Occipital lobe (tissue), 2 donors: Measurements from ENCODE around the gene MCCC1. TPM values are rescaled to one million over a fixed set of nuclear protein-coding genes. Genes with fewer than 3 reads are reported as not detected.

ENCODE experiments used
- DNase-seq: peaks from one replicate; lab custom pipeline; 2025; lab: John Stamatoyannopoulos, UW
- total RNA-seq: library from RNA; depleted of rRNA; stranded (reverse); fragments of >200 nt; gene quantifications from one replicate; pipeline ENCODE4 v1.2.3, GENCODE V29; 2014

The MCCC1 gene
- total RNA-seq, 1 donor from 2014 or later = 37.1 TPM

DNA sequence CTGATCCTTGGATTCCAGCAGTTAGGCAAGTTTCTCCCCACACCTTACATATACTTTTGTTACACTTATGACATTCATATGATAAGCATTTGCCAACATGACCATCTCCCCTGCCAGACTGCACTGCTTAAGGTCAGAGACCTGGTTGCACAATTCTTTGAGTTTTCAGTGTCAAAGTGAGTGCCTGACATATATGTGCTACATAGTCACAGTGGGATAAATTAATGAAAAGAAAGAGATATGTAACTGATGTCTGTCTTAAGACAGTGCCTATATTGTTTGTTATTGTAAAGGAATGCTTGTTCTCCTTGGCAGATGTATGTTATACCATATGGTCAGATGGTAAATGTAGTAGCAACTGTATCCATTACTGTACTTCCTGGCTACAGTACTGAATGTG, 115.4 kb downstream of the MCCC1 start:
- DNase-seq = no peak

DNA sequence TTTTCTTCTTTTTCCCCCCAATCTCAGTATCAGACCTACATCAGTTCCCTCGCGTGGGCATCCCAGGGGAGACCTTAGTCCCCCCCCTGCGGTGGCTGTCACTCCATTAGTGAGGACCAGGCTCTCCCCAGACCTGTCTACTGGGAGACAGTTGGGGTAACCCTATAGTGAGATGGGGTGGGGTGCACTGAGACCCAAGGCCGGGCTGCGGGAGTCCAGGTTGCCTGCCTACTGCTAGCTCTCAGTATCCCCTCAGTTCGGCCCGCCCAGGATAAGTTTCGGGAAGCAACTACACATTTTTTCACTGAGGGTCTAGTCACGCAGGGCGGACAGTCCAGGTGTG, 118.3 kb downstream of the MCCC1 start:
- DNase-seq = no peak

DNA sequence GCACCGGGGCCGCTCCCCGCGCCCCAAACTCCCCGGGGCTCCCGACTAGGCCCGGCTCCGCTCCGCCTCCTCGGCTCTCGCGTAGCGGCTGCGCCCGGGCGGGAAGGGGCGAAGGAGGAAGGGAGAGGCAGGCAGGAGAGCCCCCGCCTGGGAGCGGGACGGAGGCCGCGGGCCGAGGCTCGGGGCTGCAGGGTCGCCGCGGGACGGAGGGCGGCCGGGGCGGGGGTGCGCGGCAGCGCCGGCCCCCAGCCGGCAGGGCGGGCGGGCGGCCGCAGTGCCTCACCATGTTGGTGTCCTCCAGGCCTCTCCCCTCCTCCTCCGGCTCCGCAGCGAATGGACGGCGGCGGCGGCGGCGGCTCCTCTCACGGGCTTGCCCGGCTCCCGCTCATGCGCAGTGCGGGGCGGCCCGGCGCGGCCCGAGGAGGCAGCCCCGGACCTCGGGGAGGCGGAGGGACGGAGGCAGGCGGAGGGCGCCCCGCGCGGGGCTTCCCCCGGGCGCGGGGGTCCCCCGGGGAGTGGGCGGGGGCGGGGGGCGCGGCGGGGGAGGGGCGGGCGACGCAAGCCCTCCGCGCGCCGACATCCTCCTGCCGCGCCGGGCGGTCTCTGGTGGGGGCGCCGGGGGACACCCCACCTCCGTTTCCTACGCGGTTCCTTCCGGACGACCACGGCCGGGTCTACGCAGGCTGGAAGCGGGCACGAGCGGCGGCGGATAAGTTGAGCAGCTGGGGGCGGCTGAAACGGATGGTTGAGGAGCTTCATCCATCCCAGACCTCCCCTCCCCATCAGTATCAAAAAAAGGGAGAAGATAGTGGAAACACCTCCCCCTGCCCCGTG, 118.9 kb downstream of the MCCC1 start, which contains the start of gene DCUN1D1:
TSS of gene DCUN1D1 (minus strand) at position 335 of the 834 bp plus-strand sequence. CDS start at position 286, 49 bp downstream.
- DNase-seq = peak; percentile 85

DNA sequence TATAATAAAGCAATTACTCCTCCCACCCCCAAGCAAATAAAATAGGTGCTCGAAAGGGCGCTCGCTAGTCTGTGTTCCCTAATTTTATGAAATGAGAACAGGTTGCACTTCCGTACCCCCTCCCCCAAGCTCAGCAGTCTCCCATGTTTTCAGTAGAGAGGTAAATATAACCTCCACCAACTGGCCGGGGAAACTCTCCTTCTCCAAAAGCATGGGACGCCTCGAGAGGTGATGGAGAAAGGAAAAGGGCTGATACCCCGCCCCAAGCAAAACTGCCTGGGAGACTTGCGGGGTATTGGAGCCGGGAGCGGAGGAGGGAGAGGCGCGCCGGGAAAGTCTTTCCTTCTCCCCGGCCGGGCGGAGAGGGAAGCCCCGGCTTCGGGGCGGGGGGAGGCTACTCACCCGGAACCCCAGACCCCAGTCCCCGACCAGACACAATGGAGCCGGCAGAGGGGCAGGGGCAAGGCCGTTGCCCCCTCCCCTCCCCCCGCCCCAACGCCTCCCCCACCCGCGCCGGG, 119.6 kb downstream of the MCCC1 start:
- no peak for DNase-seq

DNA sequence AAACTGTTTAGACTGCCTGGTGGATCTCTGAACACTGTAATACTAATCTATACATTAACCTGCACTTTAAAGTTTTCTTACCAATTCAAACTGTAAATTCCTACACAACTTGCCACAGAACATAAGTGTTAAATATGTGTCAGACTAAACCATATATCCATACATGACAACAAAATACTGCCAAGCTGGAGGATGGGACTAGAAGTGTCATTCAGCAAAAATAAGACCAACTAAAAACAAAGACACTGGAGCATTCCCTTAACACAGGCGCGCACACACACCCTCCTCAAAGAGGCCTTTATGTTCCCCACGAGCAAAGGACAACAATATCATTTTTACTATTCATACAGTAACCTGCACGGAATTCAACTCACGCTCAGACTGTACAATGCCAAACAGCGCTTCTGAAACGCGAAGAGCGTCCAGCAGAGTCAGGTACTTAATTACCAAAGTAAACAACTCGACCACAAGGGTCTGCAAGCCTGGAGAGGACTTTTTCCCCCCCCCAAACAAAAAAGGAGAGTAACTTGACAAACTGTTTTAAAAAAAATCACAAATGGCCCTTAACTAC, 120.1 kb downstream of the MCCC1 start:
- DNase-seq = no peak

DNA sequence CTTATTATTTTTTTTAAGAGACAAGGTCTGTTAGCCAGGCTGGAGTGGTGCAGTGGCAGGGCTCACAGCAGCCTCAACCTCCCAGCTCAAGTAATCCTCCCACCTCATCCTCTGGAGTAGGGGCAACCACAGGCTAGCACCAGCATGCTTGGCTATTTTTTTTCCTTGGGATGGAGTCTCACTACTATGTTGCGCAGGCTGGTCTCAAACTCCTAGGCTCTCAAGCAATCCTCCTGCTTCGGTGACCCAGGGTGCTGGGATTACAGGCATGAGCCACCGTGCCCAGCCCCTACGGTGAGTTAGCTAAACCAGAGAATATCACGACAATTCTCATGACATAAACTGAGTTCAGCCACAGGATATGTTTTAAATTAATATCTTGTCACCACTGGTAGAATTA, 120.9 kb downstream of the MCCC1 start:
- DNase-seq = no peak

DNA sequence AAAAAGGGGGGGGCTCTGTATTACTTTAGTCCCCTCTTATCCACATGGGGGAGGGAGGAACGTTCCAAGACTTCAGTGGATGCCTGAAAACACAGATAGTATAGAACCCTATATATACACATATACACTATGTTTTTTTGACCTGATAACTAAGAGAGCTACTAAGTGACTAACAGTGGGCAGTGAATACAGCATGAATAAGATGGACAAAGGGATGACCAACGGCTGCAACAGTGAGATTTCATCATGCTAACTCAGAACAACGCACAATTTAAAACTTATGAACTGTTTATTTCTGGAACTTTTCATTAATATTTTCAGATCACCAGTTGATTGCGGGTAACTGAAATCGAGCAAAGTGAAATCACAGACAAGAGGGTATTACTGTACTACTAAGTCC, 126.2 kb downstream of the MCCC1 start:
- DNase-seq = no peak

DNA sequence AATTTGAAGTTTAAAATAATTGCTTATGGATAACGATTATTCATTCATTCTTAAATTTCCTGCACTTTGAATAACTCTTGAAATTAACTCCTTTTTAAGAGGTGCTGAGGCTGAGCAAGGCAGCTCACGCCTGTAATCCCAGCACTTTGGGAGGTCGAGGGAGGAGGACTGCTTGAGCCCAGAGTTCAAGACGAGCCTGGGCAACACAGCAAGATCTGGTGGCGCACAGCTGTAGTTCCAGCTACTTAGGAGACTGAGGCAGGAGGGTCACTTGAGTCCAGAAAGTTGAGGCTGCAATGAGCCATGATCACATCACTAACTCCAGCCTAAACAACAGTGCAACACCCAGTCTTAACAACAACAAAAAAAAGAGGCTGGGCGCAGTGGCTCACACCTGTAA, 126.9 kb downstream of the MCCC1 start:
- no peak for DNase-seq

DNA sequence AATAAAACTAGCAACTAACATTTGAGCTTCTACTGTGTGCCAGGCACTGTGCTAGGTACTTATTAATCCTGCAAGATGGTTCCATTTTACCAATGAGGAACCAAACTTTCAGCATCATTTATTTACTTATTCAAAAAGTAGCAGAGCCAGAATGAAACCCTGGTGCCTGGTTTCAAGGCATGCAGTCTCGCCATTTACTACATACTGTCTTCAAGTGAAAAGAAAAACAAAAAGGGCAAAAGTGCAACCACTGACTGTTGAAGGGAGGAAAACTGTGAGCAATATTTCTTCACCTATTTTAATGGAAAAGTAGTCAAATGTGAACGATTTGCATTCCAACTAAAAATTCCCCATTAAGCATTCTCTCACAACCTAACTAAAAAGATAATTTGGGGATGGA, 127.7 kb downstream of the MCCC1 start:
- no peak for DNase-seq

DNA sequence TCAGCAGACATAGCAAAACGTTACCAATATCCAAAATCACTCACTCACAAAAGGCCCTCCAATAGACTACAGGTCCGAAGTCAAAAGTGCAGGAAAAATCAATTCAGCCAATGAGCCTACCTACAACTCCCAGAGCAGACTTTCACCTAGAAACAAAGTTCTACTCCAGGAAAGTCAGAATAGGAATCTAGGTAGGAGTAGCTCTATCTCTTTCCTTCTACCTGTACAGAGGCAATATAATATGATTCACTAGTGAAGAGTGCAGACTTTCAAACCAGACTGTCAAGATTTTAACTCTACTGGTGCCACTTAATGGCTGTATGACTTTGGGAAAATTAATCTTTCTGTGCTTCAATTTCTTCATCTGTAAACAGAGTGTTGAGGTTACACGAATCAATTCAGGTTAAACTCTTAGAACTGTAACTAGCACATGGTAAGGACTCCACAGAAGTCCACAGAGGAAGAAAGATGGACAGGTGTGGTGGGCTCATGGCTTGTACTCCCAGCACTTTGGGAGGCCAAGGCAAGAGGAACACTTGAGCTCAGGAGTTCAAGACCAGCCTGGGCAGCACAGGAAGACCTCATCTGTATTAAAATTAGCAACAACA, 128.4 kb downstream of the MCCC1 start:
- no peak for DNase-seq

DNA sequence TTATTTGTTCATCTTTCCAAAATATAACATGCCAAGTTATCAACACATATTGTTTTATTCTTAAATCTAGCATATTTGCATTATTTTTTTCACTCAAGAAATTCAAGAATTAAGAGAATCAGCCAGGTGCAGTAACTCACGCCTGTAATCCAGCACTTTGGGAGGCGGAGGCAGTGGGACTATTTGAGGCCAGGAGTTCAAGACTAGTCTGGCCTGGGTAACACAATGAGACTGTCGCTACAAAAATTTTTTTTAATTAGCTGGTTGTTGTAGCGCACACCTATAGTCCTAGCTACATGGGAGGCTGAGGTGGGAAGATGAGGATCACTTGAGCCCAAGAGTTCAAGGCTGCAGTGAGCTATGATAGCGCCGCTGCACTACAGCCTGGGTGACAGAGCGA, 129.4 kb downstream of the MCCC1 start:
- DNase-seq = no peak

DNA sequence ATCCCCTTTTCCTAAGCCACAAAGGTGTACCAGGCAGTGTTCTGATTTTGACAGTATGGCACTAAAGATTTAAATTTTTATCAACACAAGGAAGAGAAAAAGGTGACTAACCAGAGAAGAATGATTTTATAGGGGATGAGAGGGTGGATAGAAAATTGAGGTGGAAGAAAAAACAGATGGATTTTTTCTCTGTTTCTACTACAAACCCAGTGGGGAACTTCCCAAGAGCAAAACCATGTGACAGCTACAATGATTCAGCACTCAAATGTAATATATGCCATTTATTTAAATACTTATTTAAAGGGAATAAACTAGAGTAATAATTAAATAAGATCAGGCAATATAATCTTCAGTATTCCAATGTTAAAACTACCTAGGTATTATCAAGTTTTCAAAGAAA, 130.0 kb downstream of the MCCC1 start:
- no peak for DNase-seq

DNA sequence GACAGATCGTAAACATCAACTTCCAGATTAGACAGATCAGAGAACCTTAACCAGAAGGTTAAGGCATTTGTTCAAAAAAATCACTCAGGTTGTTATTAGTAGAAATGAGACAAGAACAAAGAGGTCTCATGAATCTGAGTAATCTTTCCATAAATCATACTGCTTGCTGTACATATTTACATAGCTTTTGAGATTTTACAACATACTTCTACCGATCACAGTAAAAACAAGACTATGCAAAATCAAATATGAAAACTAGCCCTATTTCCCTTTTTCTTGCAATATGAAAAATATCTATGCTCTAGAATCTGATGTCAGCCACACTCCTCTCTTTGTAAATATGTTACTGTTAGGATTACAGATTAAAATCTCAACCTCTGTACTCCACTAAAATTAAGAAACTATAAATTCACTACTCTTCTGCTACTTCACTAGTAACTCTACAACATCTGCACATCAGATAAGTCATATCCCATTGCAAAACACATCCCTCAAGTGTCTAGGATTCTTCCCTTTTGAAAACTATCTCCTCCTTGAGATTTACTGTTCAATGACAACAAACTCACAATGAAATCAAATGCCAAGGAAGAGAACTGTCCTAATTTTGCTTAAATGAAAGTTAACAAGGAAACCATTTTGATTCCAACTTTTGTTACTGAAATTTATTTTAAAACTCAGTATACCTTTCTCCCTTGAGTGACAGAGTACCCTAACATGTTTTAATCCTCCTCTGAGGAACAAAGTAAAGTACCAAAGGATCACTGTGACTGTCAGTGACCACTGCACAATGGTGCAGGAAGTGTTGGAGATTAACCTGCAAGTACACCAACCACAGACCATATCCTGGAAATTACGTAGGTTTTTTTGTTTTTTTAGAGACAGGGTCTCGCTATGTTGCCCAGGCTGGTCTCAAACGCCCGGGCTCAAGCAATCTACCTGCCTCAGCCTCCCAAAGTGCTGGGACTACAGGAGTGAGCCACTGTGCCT, 131.8 kb downstream of the MCCC1 start:
- DNase-seq = no peak

DNA sequence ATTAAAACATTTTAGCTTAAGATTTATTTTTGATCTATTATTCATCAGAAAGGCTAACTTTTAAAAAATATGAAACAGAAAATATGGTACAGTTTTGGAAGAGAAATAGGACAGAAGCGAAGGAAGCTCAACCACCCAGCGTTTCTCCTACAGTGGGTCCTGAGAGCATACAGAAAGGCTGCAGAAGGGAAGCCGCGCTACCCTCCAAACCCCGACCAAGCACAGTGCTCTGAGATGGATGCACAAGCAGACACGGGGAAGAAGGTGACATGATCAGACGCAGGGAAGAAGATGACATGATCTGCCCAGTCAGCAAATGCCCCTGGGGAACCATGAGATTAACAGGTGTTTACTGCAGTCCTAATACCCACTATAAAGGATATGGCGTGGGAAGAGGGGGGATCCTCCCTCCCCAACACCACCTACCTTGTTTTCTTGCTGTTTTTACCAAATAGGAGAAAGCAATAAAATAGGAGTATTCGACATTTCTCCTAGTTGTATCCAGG, 133.4 kb downstream of the MCCC1 start:
- DNase-seq = no peak

Other genes with a start within 250 kb of the MCCC1 start
- 94.1 TPM for gene DCUN1D1, start 119.0 kb downstream of the MCCC1 start, total RNA-seq
- gene LAMP3, start 63.2 kb upstream of the MCCC1 start, total RNA-seq = not detected
- gene B3GNT5, start 153.8 kb upstream of the MCCC1 start, total RNA-seq = 24.0 TPM